HL-60 (cell line): ENCODE data around the gene AMPD3.

ENCODE experiments used
- DNase-seq, 2 experiments: peaks; one replicate each; pipeline ENCODE4 v3.0.0-alpha.2; 2010 to 2020; ENCODE audit warnings: low read depth in 1 of 2, low spot score in 1 of 2
- H3K27ac ChIP-seq: fragments of 250-450 bp; sonication (Bioruptor Pico); replicated peaks from 2 replicates; pipeline ENCODE4 v1.5.1; 2020; ENCODE audit warnings: mild to moderate bottlenecking, moderate library complexity
- H3K27me3 ChIP-seq: fragments of 250-450 bp; sonication (Bioruptor Pico); 2 replicates; pipeline ENCODE4 v1.5.1; 2021; ENCODE audit warnings: mild to moderate bottlenecking, moderate library complexity; ENCODE audit not compliant: insufficient read depth, poor library complexity, severe bottlenecking
- H3K4me3 ChIP-seq: replicated peaks from 2 replicates; pipeline ENCODE4 v1.5.1; 2011; ENCODE audit warnings: mild to moderate bottlenecking, control low read depth, low read length; ENCODE audit not compliant: insufficient read depth
- GABPA ChIP-seq: IDR thresholded peaks from 2 replicates; pipeline ENCODE4 v1.6.1; 2012; ENCODE audit warnings: low read depth
- POLR2AphosphoS5 ChIP-seq: IDR thresholded peaks from 2 replicates; pipeline ENCODE4 v1.6.1; 2012; ENCODE audit warnings: low read depth
- SPI1 ChIP-seq: IDR thresholded peaks from 2 replicates; pipeline ENCODE4 v1.6.1; 2012; ENCODE audit warnings: low read depth, mild to moderate bottlenecking, borderline replicate concordance
- TF ChIP-seq, protein P1 (sequence below): IDR thresholded peaks from 2 replicates; pipeline ENCODE4 v1.6.1; 2012; ENCODE audit warnings: low read depth; ENCODE audit not compliant: insufficient replicate concordance
- TF ChIP-seq, protein P2 (sequence below): IDR thresholded peaks from one replicate; pipeline ENCODE4 v1.5.1; 2011; ENCODE audit warnings: low read length, control low read depth, inconsistent platforms; ENCODE audit not compliant: insufficient read depth

AMPD3 gene

DNA sequence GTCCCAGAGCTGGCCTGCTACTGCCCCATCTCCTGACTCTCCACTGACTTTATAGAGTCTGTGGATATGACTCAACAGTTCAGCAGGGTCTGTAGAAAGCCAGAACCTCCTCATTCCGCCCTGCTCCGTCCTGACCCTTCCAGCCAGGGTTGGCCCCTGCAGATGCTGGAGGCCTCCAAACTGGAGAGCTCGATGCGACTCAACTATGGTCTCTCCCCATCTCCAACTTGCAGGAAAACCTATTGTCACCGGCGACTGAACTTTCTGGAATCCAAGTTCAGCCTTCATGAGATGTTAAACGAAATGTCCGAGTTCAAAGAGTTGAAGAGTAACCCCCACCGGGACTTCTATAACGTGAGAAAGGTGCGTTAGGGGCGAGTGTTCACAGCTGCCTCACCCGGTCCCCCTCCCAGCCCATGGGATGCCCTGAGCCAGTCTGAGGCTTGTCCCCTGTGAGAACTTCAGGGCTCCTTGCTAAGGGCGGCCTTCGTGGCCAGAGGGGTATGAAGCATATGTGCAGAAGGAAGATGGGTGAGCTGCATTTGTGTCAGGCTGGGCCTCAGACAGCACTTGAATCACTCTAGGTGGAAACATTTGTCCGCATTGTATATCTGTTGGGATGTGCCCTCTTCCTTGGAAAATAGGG is 32.1 kb downstream of the AMPD3 start:
- Histone ChIP-seq H3K27me3 (no peaks in the 10 kb centered on the region), H3K4me3 (no peak overlapping the region), H3K27ac (no peak overlapping the region)
- no peak for TF ChIP-seq POLR2AphosphoS5
- no peak for TF ChIP-seq GABPA
- no peak for DNase-seq

DNA sequence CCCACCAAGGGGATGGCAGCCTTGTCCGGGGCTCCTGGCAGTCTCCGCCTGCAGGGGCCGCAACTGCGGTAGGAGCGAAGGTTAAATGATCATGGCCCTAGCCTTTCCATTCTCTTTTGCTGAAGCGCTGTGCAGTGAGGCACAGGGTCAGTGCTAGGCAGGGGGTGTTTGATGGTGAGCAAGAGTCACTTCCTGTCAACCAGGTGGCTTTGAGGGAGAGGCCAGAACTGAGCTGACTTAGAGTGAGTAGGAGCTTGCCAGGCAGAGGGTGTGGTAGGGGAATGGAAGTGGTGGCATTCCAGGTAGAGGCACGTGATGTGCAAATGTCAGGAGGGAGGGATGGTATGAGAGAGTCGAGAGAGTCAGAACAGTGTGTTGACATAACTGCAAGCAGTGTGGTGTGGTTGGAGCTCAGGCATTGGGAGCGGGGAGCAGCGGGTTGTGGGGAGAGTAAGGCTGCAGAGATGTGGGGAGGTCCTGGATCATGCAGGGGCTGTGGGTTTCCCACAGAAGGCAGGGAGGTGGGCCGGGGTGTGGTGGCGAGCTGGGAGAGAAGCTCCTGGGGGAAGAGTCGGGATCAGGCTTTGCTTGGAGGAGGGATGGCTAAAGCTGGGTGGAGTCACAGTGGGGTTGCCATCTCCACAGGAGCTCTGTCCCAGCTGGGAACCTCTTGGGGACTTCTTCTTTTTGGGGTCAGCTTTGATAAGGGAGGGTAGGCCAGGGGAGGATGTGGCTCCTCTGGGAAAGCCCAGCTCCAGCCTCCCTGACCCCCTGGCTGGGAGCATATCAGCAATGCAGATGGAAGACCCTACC is 33.3 kb downstream of the AMPD3 start:
- Histone ChIP-seq H3K4me3 (no peak overlapping the region), H3K27ac (no peak overlapping the region), H3K27me3 (no peaks in the 10 kb centered on the region)
- TF ChIP-seq POLR2AphosphoS5 (no peak), SPI1 (no peak), GABPA (no peak)
- TF ChIP-seq, protein P1, sequence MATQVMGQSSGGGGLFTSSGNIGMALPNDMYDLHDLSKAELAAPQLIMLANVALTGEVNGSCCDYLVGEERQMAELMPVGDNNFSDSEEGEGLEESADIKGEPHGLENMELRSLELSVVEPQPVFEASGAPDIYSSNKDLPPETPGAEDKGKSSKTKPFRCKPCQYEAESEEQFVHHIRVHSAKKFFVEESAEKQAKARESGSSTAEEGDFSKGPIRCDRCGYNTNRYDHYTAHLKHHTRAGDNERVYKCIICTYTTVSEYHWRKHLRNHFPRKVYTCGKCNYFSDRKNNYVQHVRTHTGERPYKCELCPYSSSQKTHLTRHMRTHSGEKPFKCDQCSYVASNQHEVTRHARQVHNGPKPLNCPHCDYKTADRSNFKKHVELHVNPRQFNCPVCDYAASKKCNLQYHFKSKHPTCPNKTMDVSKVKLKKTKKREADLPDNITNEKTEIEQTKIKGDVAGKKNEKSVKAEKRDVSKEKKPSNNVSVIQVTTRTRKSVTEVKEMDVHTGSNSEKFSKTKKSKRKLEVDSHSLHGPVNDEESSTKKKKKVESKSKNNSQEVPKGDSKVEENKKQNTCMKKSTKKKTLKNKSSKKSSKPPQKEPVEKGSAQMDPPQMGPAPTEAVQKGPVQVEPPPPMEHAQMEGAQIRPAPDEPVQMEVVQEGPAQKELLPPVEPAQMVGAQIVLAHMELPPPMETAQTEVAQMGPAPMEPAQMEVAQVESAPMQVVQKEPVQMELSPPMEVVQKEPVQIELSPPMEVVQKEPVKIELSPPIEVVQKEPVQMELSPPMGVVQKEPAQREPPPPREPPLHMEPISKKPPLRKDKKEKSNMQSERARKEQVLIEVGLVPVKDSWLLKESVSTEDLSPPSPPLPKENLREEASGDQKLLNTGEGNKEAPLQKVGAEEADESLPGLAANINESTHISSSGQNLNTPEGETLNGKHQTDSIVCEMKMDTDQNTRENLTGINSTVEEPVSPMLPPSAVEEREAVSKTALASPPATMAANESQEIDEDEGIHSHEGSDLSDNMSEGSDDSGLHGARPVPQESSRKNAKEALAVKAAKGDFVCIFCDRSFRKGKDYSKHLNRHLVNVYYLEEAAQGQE: no peak
- TF ChIP-seq, protein P2, sequence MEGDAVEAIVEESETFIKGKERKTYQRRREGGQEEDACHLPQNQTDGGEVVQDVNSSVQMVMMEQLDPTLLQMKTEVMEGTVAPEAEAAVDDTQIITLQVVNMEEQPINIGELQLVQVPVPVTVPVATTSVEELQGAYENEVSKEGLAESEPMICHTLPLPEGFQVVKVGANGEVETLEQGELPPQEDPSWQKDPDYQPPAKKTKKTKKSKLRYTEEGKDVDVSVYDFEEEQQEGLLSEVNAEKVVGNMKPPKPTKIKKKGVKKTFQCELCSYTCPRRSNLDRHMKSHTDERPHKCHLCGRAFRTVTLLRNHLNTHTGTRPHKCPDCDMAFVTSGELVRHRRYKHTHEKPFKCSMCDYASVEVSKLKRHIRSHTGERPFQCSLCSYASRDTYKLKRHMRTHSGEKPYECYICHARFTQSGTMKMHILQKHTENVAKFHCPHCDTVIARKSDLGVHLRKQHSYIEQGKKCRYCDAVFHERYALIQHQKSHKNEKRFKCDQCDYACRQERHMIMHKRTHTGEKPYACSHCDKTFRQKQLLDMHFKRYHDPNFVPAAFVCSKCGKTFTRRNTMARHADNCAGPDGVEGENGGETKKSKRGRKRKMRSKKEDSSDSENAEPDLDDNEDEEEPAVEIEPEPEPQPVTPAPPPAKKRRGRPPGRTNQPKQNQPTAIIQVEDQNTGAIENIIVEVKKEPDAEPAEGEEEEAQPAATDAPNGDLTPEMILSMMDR: no peak
- DNase-seq: no peak

DNA sequence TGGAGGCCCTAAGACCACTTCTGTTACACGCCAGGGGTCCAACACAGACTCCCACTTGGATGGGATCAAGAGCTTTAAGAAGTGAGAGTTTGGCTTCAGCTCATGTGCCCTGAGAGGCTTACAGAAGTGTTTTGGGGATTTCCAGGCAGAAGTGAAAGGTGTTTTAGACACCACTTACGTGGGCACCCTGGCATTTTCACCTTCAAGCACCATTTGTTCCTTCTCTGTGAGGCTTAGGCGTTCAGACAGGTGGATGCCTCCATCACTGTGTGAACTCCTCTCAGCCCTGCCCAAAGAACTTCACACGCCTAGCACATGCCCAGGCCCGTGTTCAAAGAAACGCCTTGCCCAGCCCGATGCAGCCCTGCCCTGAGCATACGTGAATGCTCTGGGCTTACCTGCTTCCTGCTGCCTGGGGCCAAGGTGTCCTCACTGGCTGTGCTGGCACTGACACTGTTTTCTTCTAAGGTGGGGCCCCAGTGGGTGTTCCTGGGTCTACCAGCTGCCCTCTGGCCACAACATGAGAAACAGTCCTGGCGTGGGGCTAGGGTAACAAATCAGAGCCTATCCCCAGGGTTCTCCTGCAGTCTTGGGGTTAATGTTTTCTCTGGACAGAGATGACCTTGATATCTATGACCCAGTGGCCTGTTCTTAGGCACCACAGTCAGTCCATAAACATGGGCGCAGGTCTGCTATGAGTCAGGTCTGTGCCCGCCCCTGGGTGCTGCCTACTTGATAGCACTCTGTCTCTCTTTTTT is 34.0 kb downstream of the AMPD3 start:
- Histone ChIP-seq H3K4me3 (no peak overlapping the region), H3K27me3 (no peaks in the 10 kb centered on the region), H3K27ac (no peak overlapping the region)
- TF ChIP-seq, protein P2: no peak
- TF ChIP-seq SPI1: no peak
- no peak for TF ChIP-seq GABPA
- no peak for TF ChIP-seq POLR2AphosphoS5
- TF ChIP-seq, protein P1: no peak
- DNase-seq: no peak

DNA sequence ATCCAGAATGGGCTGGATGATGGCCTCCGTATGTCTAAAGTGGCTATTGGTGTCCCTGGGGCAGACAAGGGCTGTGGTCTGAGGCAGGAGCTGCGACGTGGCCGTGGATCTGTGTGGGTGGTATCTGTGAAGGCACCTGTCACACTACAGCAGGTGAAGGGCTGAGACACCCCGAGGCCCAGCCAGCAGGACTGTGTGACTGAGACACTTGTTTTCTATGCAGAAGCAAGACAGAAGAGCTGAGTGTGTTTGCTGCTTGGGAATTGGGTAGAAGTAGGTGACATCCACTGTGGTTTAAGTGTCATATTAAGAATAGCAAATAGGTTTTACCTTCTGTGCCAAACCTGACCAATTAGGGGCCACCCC is 35.0 kb downstream of the AMPD3 start:
- Histone ChIP-seq H3K27me3 (no peaks in the 10 kb centered on the region), H3K27ac (no peak overlapping the region), H3K4me3 (no peak overlapping the region)
- no peak for TF ChIP-seq GABPA
- TF ChIP-seq SPI1: no peak
- TF ChIP-seq, protein P2: no peak
- TF ChIP-seq, protein P1: no peak
- no peak for TF ChIP-seq POLR2AphosphoS5
- DNase-seq: no peak
